GM21381 (cell line): ENCODE data around the gene ARL10.
A peak's percentile ranks its signal among the peaks of the same experiment; 100 is the strongest.

Experiments
- ATAC-seq: cut with Tn5 transposase; IDR thresholded peaks from one replicate; pipeline ENCODE4 v1.9.1; 2021; ENCODE audit warnings: mild to moderate bottlenecking, moderate library complexity; ENCODE audit not compliant: unreplicated experiment

The ARL10 gene

GRCh38 chr5:176361437-176362232, 3.7 kb upstream of the ARL10 start, which contains the start of gene KIAA1191:
Gene KIAA1191, minus strand, starts transcription at chr5:176361764. Its CDS starts 2,256 bp downstream, at chr5:176359508.
- ATAC-seq = peak; percentile 89

DNA sequence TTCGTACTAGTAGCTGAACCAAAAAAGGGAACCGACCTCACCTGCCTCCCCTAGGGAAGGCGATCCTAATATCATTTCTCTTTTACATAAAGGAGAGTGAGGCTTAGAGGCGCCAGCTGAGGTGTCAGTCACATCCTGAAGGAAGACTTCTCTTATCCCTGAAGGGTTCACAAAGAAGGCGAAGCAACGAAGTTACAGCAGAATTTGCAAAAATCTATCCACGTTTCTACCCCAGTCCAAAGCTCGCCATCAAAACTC, 3.1 kb upstream of the ARL10 start:
- ATAC-seq = peak; percentile 12

DNA sequence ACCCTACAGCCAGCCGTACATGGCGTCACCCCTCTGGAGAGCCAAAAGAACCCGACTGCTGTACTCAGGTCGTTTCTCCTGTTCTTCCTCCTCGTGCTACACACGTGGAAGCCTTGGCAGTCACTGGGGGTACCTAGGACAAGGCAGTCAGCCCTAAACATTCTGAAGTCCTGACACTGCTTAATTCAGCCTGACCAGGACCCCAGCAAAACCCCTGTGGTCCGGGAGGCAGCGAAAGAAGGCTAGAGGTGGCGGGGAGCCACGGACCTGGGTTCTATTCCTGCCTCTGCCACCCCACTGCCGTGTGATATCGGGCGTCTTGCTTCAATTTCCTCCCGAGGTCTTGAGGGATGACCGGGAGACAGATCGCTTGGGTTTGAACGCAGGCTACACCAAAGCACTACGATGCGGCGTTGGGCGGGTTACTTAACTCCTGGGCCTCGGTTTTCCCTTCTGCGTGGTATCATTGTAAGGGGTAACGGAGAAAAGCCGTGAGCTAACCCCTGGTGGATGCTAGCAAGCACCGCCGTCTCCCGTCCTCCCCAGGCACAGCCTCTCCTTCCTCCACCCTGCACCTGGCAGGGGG, 429 bp upstream of the ARL10 start:
- no peak for ATAC-seq

DNA sequence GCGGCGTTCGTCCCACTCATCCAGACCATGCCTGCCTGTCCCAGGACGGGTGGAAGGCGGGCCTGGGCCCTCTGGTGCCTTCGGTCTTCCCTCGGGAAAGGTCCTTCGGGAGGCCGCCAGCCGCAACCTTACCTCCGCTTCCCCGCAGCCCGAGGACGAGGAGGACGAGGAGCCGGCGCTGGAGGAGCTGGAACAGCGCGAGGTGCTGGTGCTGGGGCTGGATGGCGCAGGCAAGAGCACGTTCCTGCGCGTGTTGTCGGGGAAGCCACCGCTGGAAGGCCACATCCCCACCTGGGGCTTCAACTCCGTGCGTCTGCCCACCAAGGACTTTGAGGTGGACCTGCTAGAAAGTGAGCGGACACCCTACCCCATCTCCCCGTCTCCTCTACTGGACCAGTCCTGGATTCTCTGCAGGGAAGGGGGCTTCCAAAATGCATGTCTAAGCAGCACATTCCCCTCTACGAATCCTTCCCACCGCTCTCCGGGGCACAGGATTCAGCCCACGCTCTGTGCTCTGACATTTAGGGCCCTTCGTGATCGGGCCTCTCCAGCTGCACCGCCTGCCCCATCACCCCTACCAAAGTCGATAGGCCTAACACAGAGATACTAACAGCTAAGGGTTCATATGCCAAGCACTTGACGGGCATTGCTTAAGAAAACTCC, 1.1 kb downstream of the ARL10 start:
- ATAC-seq = no peak

DNA sequence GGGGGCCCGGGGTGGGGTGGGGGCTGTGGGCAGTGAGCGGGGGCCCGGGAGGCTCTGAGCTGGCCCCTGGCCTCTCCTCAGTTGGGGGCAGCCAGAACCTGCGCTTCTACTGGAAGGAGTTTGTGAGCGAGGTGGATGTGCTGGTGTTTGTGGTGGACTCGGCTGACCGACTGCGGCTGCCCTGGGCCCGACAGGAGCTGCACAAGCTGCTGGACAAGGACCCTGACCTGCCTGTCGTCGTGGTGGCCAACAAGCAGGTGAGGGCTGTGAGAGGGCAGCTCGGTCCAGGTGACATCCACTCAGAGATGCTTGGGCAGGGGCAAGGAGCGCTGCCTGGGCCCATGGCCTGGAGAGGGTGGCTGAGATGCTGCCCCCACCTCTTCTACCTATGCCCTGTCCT, 3.4 kb downstream of the ARL10 start:
- ATAC-seq = no peak

DNA sequence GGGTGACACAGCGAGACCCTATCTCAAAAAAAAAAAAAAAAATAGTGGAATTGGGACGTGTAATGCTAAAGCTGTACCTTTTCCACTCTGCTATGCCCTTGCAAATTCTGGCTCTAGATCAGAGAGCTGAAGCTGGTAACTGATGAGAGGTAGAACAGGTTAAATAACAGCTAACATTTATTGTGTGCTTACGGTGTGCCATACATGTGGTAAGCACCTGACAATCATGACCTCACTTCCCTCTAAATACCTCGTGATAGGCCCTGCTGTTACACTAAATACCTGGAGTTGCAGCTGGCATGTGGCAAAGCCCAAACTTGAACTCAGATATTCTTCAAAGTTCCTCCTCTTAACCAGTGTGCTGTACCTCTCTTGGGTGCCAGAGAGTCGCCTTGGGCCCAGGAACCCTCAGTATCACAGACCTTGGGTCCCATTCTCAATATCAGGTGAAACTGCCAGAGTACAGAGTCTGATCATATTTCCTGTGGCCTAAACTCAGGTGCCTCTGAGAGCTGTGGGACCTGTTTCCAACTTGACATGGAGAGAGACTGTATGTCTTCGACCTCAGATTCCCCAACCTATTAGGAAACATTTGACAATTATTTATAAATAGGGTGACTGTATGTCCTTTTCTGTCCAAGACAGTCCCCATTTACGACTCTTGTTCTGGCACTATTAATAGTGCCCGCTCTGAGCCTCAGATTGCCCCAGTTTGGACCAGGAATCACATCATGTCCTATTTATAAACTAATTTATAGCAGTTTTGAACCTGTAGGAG, 4.8 kb downstream of the ARL10 start:
- ATAC-seq = no peak

- no peak for ATAC-seq
Observed at GRCh38 chr5:176371621-176372539, 6.6 kb downstream of the ARL10 start.

- ATAC-seq = no peak
Observed at GRCh38 chr5:176373100-176373818, 8.0 kb downstream of the ARL10 start.

DNA sequence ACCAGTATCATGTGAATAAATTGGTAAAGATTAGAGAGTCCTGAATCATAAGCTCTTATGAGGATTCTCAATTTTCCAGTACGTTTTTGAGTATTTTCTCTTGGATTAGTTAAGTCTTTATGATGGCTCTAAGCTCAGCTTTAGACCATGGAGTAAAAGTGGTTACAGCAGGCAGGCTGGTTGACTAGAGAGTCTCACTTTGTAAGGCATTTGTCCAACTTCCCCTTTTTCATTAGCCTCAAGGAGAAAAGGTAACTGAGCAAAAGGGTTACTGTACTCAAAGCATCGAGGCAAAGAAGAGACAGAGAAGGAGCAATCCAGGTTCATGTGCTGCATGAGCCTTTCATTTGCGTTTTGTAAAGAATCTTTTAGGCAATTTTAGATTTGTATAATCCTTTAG, 14.6 kb downstream of the ARL10 start:
- peak; percentile 59 for ATAC-seq

DNA sequence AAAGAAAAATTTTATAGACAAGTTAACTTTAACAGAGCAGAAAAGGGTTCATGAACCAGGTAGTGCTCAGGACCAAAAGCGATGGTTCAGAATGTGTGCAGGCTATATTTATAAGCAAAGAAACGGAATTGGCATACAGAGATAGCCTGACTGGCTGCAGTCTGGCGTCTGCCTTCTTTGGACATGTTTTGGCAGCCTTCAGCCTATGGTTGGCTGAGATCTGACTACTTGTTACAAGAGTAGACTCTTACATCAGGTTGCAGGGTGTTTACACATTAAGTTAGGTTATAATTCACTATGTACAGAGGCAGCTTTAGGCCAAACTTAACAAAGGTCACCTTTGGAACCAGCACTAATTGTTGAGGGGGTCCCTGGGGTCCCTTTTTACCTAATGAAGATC, 16.1 kb downstream of the ARL10 start:
- ATAC-seq = no peak

GRCh38 chr5:176381979-176382378, 16.7 kb downstream of the ARL10 start:
- no peak for ATAC-seq

DNA sequence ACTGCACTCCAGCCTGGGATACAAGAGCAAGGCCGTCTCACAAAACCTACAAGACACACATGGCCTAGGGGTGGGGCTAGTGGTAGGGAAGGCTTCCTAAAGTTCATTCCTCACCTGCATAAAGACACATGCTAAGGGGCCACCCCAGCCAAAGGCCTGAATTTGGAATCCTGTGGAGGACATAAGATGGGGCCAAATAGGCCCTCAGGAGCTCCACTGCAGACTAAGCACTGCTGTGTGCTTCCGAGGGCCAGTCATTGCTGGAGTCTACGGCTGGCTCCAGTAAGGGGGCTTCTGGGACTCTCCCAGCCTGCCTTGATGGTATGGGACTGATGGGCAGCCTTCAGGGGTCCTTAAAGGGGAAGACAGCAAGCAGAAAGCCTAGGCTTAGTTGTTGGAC, 17.4 kb downstream of the ARL10 start:
- no peak for ATAC-seq

DNA sequence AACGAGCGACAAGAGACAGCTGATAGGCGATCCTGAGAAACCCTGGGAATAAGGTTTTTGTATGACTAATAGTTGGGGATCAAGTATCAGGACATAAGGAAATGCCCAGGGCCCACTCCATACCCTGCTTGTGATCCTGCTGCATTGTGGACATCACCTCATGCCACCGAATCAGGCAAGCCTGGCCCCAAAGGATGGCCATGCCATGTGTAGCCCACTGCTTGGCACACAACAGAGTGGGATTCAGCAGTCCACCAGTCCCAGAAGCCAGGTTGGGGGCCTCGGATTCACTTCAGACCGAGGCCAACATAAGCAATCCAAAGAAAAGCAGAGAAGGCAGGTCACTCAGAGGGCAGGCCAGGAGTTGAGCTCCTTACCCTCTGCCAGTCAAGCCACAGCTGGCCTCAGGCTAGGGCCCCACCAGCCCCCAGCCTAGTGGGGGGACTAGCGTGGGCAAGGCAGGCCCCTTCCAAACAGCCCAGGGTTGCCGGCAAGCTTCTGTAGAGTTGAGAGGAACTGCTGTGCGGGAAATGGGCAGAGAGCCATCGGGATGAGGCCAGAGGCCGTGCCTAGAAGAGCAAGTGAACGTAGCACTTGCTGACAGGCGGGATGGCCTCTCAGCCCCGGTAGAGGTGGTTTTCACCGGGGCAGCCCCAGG, 18.1 kb downstream of the ARL10 start:
- no peak for ATAC-seq

- ATAC-seq = no peak
Observed at GRCh38 chr5:176383961-176384360, 18.7 kb downstream of the ARL10 start.

DNA sequence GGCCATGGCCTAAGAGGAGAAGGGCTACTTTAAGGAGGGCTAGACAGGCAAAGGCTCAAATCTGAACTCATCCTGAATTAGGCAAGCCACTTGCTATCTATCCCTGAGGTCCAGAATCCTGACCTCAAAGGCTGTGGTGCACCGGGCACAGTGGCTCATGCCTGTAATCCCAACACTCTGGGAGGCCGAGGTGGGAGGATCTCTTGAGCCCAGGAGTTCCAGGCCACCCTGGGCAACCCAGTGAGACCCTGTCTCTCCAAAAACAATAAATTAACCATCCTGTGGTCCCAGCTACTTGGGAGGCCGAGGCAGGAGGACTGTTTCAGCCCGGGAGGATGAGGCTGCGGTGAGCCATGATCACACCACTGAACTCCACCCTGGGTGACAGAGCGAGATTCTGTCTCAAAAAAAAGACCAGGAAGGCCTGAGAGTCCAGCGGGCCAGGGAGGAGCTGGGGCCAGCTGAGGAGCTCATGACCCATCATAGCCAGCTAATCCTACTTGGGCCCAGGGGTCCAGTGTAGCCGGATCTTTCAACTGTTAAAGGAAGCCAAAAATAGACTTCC, 19.2 kb downstream of the ARL10 start:
- no peak for ATAC-seq

DNA sequence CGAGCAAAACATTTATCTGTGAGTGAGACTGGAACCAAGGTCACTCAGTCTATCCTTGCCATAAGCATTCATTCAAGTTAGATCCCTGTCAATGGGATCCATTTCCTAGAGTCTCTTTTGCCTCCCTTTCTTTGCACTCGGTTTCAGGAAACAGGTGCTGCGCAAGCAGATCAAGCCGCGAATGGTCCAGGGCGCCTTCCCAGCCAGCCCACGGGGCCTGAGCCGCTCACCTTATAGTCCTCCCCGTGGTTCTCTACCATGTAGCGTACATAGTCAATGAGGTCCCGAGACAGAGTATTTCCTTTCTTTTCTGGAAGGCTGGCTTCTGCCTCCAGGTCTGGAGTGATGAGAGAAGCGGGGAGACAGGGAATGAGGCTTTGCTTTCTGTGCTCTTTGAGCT, 19.7 kb downstream of the ARL10 start:
- ATAC-seq = no peak

GRCh38 chr5:176386491-176386890, 21.2 kb downstream of the ARL10 start:
- ATAC-seq = no peak

- no peak for ATAC-seq
Observed at GRCh38 chr5:176387384-176387925, 22.2 kb downstream of the ARL10 start.

- ATAC-seq = no peak
Observed at GRCh38 chr5:176388003-176388443, 22.7 kb downstream of the ARL10 start.
